Measurements from ENCODE around the gene RALGAPA1. TPM values are rescaled to one million over a fixed set of nuclear protein-coding genes. Genes with fewer than 3 reads are reported as not detected.

Gene RALGAPA1
- total and polyA plus RNA-seq, 4 donors, result 4.6 to 38.7 (median 13.4) TPM

- Histone ChIP-seq H3K27ac (ENCODE audit: low read depth in 1 of 2, low read length in 2 of 2) (no peak overlapping the region), H3K27me3 (ENCODE audit: control insufficient read depth in 4 of 4, insufficient read depth in 4 of 4, low read length in 3 of 4) (peaks cover 0 to 6% (median 0%) of the 10 kb centered on the region in 4 donors), H3K36me3 (ENCODE audit: control insufficient read depth in 4 of 4, insufficient read depth in 3 of 4, low read depth in 1 of 4, low read length in 3 of 4) (peaks cover 0 to 2% (median 0%) of the 10 kb centered on the region in 4 donors), H3K4me1 (ENCODE audit: control insufficient read depth in 4 of 4, insufficient read depth in 4 of 4, low read length in 3 of 4) (peaks cover 20 to 28% (median 26%) of the 10 kb centered on the region in 4 donors), H3K4me3 (ENCODE audit: low read depth in 1 of 3, low read length in 3 of 3) (peak overlapping the region in 1 of 3 donors; percentile 60), H3K9ac (ENCODE audit: low read depth in 1 of 2, low read length in 2 of 2) (no peak overlapping the region), H3K9me3 (ENCODE audit: control insufficient read depth in 4 of 4, low read length in 3 of 4) (peaks cover 0 to 9% (median 0%) of the 10 kb centered on the region in 4 donors)
- DNase-seq (ENCODE audit: low spot score), result peak; percentile 65
- TF ChIP-seq REST (IDR thresholded peaks at IDR 0.05) (peak; percentile 100), SP1 (IDR thresholded peaks at IDR 0.05) (no peak)
- WGBS, result 6% methylated on average over 55 of the region's 55 CpGs
Observed at GRCh38 chr14:35534873-35535482, 274.1 kb downstream of the RALGAPA1 start.

- peaks cover 20 to 28% (median 26%) of the 10 kb centered on the region in 4 donors for H3K4me1 ChIP-seq (ENCODE audit: control insufficient read depth in 4 of 4, insufficient read depth in 4 of 4, low read length in 3 of 4)
- H3K4me3 ChIP-seq (ENCODE audit: low read depth in 1 of 3, low read length in 3 of 3), result peak overlapping the region in 2 of 3 donors; percentile 60 to 62
- WGBS, result 5% methylated on average over 77 of the region's 77 CpGs
- peaks cover 0 to 6% (median 0%) of the 10 kb centered on the region in 4 donors for H3K27me3 ChIP-seq (ENCODE audit: control insufficient read depth in 4 of 4, insufficient read depth in 4 of 4, low read length in 3 of 4)
- no peak for DNase-seq (ENCODE audit: low spot score)
- peaks cover 0 to 9% (median 0%) of the 10 kb centered on the region in 4 donors for H3K9me3 ChIP-seq (ENCODE audit: control insufficient read depth in 4 of 4, low read length in 3 of 4)
- H3K27ac ChIP-seq (ENCODE audit: low read depth in 1 of 2, low read length in 2 of 2), result no peak overlapping the region
- TF ChIP-seq TAF1 (conservative IDR thresholded peaks at IDR 0.05) (no peak), MAX (IDR thresholded peaks at IDR 0.05) (no peak), EGR1 (IDR thresholded peaks at IDR 0.05; ENCODE audit: low read depth in 2 of 2) (no peak), YY1 (IDR thresholded peaks at IDR 0.05) (no peak), REST (IDR thresholded peaks at IDR 0.05) (no peak), NR2F2 (IDR thresholded peaks at IDR 0.05) (no peak), HNF4G (IDR thresholded peaks at IDR 0.05) (no peak), FOXA2 (IDR thresholded peaks at IDR 0.05) (no peak), ZBTB33 (IDR thresholded peaks at IDR 0.05) (no peak), RAD21 (IDR thresholded peaks at IDR 0.05) (no peak), FOXA1 (IDR thresholded peaks at IDR 0.05) (no peak), GABPA (IDR thresholded peaks at IDR 0.05 in 1 of 2, conservative IDR thresholded peaks at IDR 0.05 in 1 of 2) (no peak), RXRA (IDR thresholded peaks at IDR 0.05) (no peak), ATF3 (IDR thresholded peaks at IDR 0.05) (no peak), HNF4A (conservative IDR thresholded peaks at IDR 0.05) (no peak), JUND (IDR thresholded peaks at IDR 0.05) (no peak), CTCF (IDR thresholded peaks at IDR 0.05; ENCODE audit: low read depth, low read length, missing input control) (no peak)
- no peaks in the 10 kb centered on the region for H3K36me3 ChIP-seq (ENCODE audit: control insufficient read depth in 4 of 4, insufficient read depth in 3 of 4, low read depth in 1 of 4, low read length in 3 of 4)
- no peak overlapping the region for H3K9ac ChIP-seq (ENCODE audit: low read depth in 1 of 2, low read length in 2 of 2)
Observed at GRCh38 chr14:35534208-35534872, 274.8 kb downstream of the RALGAPA1 start.
